COLO668 (cell line): ENCODE measurements around the gene BLOC1S1.

Experiments
- DNase-seq: peaks from one replicate; lab custom pipeline; 2025; ENCODE audit not compliant: unreplicated experiment; lab: John Stamatoyannopoulos, UW

BLOC1S1 gene

DNA sequence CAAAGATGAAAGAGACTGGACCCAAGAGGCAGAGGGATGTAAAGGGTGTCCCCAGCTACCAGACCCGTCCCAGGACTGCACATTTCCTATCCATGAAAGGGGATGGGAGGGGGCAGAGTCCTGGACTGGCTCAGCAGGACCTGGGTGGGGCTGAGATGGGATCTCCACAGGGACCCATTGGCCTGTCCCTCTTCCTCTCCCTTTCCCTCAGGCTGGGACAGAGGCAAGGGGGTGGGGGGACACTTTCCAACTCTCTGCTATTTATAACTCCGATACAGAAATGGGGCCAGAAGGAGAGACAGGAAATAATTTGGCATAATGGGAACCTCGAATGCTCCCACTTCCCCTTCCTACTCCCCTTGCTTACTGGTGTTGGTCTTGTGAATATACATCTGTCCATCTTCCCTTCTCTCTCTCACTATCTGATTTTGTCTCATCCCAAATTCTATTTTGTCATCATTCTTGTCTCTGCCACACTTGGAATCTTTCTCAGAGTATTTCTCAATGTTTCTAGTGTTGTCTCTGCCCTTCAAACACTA lies 7.1 kb upstream of the BLOC1S1 start:
- DNase-seq, result no peak

DNA sequence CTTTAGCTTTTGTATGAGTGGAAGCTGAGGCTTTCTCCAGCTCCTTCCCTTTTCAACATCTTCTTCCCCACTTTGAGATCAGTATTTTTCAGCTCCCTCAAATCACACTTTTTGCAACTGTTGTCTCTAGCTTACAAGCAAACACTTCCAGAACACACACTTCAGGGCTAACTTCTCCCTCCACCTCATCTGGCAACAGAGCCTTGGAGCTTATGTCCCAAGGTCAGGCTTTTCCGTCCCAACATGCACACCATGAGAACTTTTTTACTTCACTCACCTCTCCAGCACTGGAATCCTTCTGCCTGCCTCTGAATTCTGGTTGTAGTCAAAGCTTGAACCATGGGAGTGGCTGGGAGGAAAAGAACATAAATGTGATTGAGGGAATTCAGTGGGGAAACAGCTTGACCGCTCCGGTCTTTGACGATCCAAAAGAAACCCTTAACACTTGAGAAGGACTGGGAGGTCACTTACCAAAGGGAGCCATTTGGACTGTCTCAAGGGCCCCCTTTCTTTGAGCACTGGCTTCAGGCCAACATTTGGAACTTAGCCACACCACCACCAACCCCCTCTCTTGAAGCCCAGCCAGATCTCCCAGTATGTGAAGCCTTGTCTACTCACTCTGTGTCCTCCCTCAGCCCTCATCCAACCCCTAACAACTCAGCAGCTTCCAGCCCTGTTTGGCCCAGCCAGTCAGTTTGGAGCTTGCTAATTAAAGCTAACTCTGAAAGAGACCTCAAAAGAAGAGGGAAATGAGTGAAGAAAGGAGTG lies 3.9 kb upstream of the BLOC1S1 start:
- no peak for DNase-seq

DNA sequence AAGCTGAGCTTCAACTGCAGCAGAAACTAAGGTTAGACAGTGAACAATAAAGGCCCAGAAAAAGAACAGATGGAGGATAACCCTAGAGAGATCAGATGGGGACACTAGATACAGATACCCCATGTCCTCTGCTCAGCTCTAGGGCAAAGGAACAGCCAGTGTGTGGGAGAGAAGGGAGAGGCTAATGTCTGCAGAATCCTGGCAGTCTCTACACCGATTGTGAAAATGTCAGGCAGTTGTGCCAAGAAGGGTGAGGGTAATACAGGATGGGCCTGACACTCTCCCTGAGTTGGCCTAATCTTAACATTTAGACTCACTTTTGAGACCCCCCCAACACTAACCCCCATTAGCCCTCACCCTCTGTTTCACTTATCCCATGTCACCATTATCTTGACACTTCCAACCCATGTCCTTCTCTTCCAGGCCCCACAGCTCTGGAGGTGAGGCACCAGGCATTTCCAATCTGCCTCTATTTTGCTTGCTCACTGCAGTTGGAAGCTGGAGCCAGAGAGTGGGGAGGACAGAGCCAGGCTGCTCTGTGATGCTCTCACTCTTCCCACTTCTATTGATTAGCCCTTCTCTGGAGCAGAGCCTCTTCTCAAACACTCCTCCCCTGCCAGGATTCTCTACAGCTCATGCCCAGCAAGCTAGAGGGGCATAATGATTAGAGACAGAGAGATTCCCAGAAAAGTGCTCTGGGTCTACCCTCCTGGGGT lies 3.0 kb upstream of the BLOC1S1 start:
- DNase-seq, result no peak

DNA sequence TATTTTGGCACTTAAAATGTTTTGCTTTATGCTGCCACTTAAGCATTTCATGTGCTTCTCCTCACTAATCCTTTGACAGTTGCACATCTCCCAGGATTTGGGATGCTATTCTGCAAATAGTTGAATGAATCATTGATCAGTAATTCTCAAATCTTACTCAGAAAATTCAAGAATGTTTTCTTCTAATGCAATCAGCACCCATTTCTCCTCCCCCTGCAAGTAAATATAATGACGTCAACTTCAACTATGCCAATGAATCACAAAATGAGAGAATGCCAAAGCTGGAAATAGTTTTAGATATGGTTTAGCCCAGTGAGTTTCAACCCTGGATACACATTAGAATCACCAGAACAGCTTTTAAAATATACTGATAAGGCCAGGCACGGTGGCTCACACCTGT lies 2.1 kb upstream of the BLOC1S1 start:
- no peak for DNase-seq

DNA sequence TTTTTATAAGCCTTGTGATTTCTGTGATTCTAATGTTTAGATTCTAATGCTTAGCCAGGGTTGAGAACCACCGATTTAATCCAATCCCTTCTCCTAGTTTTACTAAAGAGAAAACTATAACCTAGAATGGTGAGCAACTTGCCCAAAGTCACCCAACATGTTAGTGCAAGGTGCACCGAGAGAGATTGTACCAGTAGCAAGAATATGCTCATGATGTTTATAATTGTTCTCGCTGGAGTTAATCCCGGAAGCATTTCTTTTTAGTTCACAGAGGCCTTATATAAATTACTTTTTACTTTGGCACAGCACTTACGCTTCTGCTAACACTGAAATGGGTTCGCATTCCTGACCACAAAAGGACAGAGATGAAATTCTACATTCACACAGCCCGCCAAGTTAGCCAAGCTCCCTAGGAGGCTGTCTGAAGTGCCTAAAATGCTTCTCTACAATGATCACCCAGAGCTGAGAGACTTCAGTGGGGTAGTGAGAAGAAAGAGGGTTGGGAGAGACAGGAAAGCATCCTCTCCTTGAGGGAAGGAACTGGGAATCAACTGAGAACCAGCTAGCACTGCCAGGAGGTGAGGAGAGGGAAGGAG lies 579 bp upstream of the BLOC1S1 start:
- DNase-seq, result no peak

DNA sequence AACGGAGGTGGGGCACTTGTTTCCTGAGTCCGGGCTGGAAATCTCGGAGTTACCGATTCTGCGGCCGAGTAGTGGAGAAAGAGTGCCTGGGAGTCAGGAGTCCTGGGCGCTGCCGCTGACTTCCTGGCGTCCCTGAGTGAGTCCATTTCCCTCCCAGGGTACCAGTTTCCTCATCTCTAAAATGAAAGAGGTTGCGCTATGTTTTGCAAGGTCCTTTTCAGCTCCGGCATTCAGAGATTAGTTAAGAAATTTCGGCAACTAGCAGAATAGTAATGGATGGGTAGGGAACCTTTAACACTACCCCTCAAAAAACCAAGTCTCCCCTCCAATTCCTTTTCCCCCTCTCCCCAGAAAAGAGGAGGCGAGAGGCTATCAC lies 724 bp downstream of the BLOC1S1 start:
- no peak for DNase-seq

DNA sequence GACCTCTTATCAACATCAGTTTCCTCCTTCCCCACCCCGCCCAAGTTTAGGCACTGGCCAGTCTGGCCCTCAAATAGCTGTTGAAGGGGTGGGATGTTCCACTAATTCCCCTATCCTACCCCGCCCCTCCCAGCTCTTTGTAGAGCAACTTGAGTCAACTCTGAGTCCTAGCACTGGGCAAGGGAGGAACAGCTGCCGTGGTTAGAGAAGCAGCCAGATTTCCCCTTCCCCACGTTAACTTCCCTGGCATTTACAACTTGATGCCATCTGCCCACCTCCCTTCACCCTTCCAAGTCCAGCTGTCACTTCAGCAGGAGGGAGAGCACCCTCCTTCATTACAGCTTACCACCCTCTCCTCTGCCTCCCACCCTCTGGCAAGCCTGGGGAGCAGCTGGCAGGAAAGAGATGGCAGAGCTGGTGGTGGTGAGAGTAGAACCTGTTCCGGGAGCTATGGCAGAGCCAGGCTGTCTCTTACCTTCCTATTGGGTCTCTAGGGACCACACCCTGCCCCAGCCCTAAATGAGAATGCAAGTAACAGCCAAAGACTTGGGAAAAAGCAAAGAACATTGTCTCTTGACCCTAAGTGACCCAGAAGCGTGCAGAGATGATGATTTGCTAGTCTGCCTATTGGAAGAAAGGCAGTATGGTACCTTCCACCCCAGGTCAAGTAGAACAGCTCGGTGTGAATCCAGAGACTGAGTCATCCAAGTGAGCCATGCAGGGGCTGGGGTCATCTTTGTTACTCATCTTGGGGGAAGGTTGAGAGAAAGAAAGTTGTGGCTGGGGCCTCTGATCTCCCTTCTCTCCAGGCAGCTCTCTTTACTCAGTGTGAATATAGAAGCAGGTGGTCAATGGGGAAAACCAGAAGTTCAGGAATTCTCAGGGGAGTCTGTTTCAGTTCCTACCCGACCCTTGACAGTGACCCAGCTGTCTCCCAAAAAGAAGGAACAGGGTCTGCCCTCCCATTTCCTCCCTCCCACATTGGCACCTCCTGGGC lies 1.5 kb downstream of the BLOC1S1 start:
- no peak for DNase-seq

DNA sequence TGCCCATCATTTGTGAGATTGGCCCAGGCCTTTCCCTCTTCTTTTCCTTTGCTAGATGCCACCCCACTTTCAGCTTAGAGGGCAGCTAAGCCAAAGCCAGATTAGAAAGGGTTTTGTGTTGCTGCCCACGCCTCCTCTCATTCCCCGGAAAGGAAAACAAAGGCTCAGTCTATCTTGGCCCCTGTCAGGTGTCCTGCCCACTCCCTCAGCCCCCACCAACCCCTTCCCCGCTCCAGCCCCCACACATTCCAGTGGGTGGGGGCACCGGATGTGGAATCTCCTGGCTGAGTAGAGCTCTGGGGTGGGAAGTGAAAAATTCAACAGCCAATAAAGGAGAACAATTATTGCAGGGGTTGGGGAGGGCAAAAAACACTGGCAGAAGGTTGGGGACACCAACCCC lies 2.2 kb downstream of the BLOC1S1 start:
- no peak for DNase-seq

DNA sequence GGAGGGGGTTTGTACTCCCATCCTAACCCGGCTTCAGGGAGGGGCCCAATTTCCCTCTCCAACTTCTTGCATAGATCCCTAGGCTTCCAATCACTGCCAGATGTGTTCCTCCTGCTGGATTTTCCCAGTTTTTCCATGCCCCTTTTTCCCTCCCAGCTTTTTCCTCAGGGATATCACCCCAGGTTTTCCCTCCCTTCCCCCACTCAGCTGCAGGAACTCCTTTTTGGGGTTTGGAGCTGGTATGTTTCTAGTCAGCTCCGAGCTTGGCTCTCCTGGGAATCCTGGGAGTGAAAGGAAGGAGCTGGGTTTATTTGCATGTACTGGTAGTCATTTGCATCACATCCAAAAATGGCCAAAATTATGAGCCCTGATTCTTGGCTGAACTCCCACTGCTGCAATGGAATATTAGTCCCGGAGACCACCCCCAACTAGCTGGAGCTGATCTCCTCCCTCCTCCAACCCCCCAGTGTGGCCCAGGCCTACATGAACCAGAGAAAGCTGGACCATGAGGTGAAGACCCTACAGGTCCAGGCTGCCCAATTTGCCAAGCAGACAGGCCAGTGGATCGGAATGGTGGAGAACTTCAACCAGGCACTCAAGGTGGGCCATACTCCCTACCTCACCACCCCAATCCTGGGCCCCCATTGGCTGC lies 2.9 kb downstream of the BLOC1S1 start:
- DNase-seq, result no peak

DNA sequence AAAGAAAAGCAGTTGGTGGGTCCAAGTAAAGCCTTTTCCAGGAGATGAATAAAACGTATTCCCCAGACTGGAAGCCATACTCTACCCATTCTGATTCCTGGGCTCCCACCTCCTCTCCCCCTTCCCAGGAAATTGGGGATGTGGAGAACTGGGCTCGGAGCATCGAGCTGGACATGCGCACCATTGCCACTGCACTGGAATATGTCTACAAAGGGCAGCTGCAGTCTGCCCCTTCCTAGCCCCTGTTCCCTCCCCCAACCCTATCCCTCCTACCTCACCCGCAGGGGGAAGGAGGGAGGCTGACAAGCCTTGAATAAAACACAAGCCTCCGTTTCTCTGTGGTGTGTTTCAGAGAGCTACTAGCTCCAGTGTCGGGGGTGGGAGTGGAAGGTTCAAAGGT lies 3.5 kb downstream of the BLOC1S1 start:
- DNase-seq, result no peak

DNA sequence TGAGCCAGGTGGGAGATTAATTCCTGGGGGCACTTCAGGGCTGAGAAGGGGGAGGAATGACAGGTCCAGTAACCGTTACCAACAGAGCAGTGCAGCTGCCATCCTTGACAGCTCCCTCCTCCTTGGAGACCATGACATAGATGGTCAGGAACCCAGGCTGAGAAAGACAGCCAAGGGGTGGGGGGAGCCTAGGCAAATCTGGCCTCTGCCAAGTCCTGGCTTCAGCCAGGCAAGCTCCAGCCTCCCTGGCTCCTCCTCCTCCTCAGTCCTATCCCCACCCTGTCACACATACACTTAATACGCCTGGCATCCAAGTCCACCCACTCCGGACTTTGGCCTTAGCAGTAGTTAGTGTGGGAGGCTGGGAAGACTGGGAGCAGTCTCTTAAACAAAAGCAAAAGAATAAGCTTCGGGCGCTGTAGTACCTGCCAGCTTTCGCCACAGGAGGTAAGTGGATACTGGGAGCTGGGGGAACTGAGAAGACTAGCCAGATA lies 4.3 kb downstream of the BLOC1S1 start, which contains the start of gene RDH5:
Gene RDH5 (plus strand): TSS at position 323 of the 494 bp plus-strand sequence. CDS start 792 bp downstream, outside the sequence.
- no peak for DNase-seq

DNA sequence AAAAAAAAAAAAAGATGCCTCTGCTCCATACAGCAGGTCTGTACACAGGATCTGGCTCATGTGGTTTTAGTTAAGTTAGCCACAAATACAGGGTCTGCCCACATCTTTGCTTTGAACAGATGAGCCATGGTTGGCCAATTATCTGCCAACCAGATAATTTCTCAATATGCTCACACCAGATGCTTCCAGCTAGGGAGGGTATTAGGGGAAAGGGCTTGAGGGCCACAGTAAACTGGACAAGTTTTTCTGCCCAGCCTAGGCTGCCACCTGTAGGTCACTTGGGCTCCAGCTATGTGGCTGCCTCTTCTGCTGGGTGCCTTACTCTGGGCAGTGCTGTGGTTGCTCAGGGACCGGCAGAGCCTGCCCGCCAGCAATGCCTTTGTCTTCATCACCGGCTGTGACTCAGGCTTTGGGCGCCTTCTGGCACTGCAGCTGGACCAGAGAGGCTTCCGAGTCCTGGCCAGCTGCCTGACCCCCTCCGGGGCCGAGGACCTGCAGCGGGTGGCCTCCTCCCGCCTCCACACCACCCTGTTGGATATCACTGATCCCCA lies 5.1 kb downstream of the BLOC1S1 start:
- peak; percentile 22 for DNase-seq

DNA sequence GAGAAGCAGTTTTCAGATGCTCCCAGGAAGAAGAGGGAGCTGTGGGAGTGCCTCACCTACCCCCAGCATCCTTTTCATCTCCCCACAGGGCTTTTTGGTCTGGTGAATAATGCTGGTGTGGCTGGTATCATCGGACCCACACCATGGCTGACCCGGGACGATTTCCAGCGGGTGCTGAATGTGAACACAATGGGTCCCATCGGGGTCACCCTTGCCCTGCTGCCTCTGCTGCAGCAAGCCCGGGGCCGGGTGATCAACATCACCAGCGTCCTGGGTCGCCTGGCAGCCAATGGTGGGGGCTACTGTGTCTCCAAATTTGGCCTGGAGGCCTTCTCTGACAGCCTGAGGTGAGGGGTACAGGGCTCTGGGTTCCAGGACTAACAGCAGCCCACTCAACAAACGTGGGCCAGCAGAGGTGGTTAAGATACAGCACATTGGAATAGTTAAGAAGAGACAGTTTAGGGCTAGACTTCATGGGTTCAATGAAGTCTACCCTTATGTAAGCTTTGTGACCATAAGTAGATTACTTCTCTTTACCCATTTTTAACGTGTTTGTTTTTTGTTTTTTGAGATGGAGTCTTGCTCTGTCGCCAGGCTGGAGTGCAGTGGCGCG lies 5.9 kb downstream of the BLOC1S1 start:
- DNase-seq, result no peak

DNA sequence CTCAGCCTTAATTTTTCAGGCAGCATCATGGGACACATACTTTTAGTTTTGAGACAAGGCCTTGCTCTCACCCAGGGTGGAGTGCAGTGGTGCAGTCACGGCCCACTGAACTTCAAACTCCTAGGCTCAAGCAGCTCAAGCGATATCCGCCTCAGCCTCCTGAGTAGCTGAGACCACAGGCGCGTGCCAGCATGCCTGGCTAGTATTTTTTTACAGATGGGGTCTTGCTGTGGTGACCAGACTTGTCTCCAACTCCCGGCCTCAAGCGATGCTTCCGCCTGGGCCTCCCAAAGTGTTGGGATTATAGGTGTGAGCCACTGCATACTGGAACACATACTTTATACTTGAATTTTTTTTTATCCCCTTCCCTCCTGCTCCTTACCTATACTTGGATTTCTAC lies 7.1 kb downstream of the BLOC1S1 start:
- DNase-seq, result no peak

DNA sequence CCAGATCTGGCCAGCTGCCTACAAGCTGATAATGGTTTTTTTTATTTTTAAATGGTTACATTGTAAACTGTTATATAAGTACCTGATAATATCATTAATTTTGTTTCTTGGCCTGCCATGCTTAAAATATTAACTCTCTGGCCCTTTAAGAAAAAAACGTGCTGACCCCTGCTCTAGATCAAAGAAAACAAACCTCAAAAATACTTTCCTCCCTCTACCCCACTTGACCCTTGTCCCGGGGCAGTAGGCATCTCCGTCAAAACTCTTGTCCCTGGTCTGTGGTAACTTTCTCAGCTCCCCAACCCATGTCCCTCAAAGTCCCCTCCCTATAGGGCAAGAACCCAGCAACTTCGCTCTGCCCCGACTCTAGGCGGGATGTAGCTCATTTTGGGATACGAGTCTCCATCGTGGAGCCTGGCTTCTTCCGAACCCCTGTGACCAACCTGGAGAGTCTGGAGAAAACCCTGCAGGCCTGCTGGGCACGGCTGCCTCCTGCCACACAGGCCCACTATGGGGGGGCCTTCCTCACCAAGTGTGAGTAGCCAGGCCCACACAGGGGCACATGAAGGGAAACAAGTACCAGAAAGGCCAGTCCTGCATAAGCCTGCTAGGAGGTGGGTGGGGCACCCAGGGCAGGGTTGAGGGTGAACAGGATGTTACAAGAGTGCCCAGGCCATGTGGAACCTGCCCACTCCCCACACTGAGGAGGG lies 7.8 kb downstream of the BLOC1S1 start:
- DNase-seq, result no peak

DNA sequence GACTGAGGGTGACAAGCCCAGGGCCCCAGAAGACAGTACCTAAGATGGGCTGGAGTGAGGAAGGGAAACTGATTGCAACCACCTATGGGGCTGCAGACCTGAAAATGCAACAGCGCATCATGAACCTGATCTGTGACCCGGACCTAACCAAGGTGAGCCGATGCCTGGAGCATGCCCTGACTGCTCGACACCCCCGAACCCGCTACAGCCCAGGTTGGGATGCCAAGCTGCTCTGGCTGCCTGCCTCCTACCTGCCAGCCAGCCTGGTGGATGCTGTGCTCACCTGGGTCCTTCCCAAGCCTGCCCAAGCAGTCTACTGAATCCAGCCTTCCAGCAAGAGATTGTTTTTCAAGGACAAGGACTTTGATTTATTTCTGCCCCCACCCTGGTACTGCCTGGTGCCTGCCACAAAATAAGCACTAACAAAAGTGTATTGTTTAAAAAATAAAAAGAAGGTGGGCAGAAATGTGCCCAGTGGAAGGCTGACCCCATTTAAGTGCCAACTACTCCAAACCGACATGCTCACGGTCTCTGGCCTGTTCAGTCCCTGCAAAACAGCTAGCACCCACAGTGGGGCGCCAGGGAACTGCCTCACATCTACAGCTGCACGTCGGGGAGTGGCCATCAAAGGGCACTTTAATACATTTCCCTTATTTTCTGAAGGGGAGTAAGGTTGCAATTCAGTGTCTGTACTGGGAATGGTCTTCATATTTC lies 8.5 kb downstream of the BLOC1S1 start:
- peak; percentile 21 for DNase-seq

DNA sequence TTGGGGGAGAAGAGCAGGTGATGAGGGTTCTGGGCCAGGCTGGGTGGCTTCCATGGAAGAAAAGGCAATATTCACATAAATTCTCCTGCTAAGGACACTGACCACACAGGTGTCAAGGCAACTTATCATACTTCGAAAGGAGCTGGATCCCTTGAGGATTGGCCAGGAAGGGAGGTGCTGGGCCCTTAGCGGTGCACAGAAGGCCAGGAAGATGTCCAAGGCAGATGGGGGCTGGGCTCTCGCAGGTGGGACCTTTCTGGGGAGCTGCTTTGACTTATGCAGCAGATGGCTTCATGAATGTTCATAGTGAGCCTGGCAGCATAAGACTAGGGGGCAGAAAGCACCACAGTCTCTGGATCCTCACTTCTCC lies 9.1 kb downstream of the BLOC1S1 start:
- DNase-seq, result no peak

DNA sequence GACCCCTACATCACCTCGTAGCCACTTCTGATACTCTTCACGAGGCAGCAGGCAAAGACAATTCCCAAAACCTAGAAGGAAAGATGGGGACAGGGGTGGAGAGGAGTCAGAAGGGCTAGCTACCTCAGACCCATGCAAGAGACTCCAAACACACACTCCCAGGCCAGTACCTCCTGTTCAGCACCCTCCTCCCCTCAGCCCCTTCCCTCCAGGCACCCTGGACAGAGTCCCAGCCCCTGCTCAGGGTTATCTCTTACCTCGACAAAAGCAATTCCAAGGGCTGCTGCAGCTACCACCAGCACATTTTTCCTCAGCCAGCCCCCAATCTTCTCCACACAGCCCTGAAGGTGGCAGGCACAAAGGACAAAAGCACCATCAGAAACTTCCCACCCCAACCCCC lies 9.7 kb downstream of the BLOC1S1 start:
- no peak for DNase-seq
